ENCODE data around the gene MATN4. TPM values are rescaled to one million over a fixed set of nuclear protein-coding genes. Genes with fewer than 3 reads are reported as not detected.

Gene MATN4
- total and polyA plus RNA-seq, 2 of the 13 experiments (the other 11 are each of a cell fraction or from before 2014, with no cell fraction given) = not detected

DNA sequence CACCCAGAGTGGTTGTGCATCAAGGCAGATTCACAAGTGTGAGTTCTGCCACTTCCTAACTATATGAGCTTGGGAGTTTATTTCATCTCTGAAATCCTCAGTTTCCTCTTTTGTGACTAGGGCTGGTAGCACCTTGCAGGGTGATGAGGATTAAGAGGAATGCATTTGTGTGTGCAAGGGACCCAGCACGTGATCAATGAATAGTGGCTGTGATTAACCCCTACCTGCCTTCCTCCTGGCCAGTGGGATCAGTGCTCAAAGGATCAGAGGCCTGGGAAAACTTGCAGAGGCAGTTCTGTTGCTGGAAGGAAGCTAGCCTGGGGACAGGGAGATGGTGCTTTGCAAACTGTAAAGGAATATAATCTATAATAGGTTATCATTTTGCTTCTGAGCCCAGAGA lies 32.9 kb upstream of the MATN4 start (continued):
- no peak for TF ChIP-seq ZNF275 (CRISPR knock-in tag; IDR thresholded peaks at IDR 0.05; ENCODE audit: borderline replicate concordance)
- TF ChIP-seq ZNF768 (CRISPR knock-in tag; IDR thresholded peaks at IDR 0.05) = no peak
- no peak for TF ChIP-seq ZNF644 (CRISPR knock-in tag; IDR thresholded peaks at IDR 0.05; ENCODE audit: low read depth)
- TF ChIP-seq ZFX (CRISPR knock-in tag; IDR thresholded peaks at IDR 0.05; ENCODE audit: low read depth) = peak; percentile 45
- TF ChIP-seq RAD51 (IDR thresholded peaks at IDR 0.05; ENCODE audit: borderline replicate concordance) = peak; percentile 33; the same call in 1 of the 2 replicates
- TF ChIP-seq TFE3 (CRISPR knock-in tag; IDR thresholded peaks at IDR 0.05) = 0 out of 2 replicates have a peak, but pooled peaks have one; percentile 43
- TF ChIP-seq ZNF484 (CRISPR knock-in tag; IDR thresholded peaks at IDR 0.05; ENCODE audit: borderline replicate concordance, low read depth) = no peak

GRCh38 chr20:45340236-45340847 lies 32.2 kb upstream of the MATN4 start:
- DNase-seq (ENCODE audit: low spot score) (peak; percentile 92), ATAC-seq (peak; percentile 4), FAIRE-seq (peak; percentile 86)
- no peaks in the 10 kb centered on the region for H4K20me1 ChIP-seq (ENCODE audit: insufficient read depth, low read length)
- WGBS (ENCODE audit: low lambda C conversion rate) = 29% methylated on average over 5 of the region's 5 CpGs
- no peaks in the 10 kb centered on the region for H3K9me3 ChIP-seq (ENCODE audit: low read length)
- CTCF ChIA-PET (ENCODE audit: low intra/inter-chr PET ratio, low total read pairs) = no interaction called here
- H2AFZ ChIP-seq (ENCODE audit: low read length) = no peak overlapping the region
- POLR2A ChIA-PET = interaction anchor here (1.2 to 23.9 kb wide), 3 partner anchors 16 to 75 kb away, joined by 3 to 1422 read pairs (median 74); partner anchors contain the start of genes PIGT, SDC4 and SYS1
- H3K36me3 ChIP-seq (replicated peaks in 1 of 2; ENCODE audit: control insufficient read depth in 1 of 2, insufficient read depth in 2 of 2, low read length in 2 of 2) = peaks cover under 1 to 4% of the 10 kb centered on the region in 2 experiments; a peak in 3 of 5 replicates
- intact Hi-C loops (cut with micrococcal nuclease; ENCODE audit: unreplicated experiment) (loop anchor here (5.0 kb wide), 2 partner anchors 77 to 632 kb away; partner anchors contain the start of genes PIGT and ZNF335), in situ Hi-C loops (cut with HindIII; ENCODE audit: extremely low pct_ligation_motif_present, low pct_unique_long_range_greater_than_20kb) (no loop called here)
- H3K4me1 ChIP-seq (ENCODE audit: insufficient read depth, low read length) = peaks cover 95% of the 10 kb centered on the region
- BruUV-seq (replicated peaks) = no TSS peak
- H3K27ac ChIP-seq (ENCODE audit: extremely low read length, insufficient read depth, low read length) = peak overlapping the region; percentile 80
- H3K27me3 ChIP-seq (ENCODE audit: control insufficient read depth in 1 of 2, insufficient read depth in 2 of 2, low read length in 2 of 2) = no peaks in the 10 kb centered on the region
- H3K9ac ChIP-seq (ENCODE audit: insufficient read depth, low read depth, low read length) = peak overlapping the region; percentile 35
- H3K4me3 ChIP-seq (replicated peaks in 1 of 3; ENCODE audit: insufficient read depth in 1 of 3, low read depth in 2 of 3, low read length in 3 of 3) = peak overlapping the region in 1 of 3 experiments; percentile 87; a peak in 1 of 6 replicates
- H3K4me2 ChIP-seq (ENCODE audit: low read depth, low read length) = peak overlapping the region; percentile 99
- H3K79me2 ChIP-seq (ENCODE audit: insufficient read depth, low read length) = peaks cover 45% of the 10 kb centered on the region
- TF ChIP-seq BRD4 (CRISPR knock-in tag; IDR thresholded peaks at IDR 0.05) = peak; percentile 46; the same call in 1 of the 2 replicates
- TF ChIP-seq HMG20B (CRISPR knock-in tag; conservative IDR thresholded peaks at IDR 0.05) = peak; percentile 79; the same call in 1 of the 2 replicates
- TF ChIP-seq ZNF607 (CRISPR knock-in tag; IDR thresholded peaks at IDR 0.05; ENCODE audit: borderline replicate concordance) = no peak; the same call in 1 of the 2 replicates
- peak; percentile 18 for TF ChIP-seq ASH2L (IDR thresholded peaks at IDR 0.05; ENCODE audit: insufficient read length, low read depth, low read length)
- TF ChIP-seq, protein P1, sequence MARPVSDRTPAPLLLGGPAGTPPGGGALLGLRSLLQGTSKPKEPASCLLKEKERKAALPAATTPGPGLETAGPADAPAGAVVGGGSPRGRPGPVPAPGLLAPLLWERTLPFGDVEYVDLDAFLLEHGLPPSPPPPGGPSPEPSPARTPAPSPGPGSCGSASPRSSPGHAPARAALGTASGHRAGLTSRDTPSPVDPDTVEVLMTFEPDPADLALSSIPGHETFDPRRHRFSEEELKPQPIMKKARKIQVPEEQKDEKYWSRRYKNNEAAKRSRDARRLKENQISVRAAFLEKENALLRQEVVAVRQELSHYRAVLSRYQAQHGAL (CRISPR knock-in tag; IDR thresholded peaks at IDR 0.05; ENCODE audit: not compliant biosample characterization) = peak; percentile 64
- TF ChIP-seq ATM (IDR thresholded peaks at IDR 0.05; ENCODE audit: borderline replicate concordance) = no peak
- peak; percentile 89 for TF ChIP-seq FOXO1 (CRISPR knock-in tag; IDR thresholded peaks at IDR 0.05)
- TF ChIP-seq MYPOP (CRISPR knock-in tag; IDR thresholded peaks at IDR 0.05) = no peak
- peak; percentile 83; the same call in 1 of the 2 replicates for TF ChIP-seq BRCA1 (CRISPR knock-in tag; IDR thresholded peaks at IDR 0.05)
- TF ChIP-seq HOXA9 (CRISPR knock-in tag; IDR thresholded peaks at IDR 0.05; ENCODE audit: borderline replicate concordance) = no peak
- TF ChIP-seq DDIT3 (CRISPR knock-in tag; IDR thresholded peaks at IDR 0.05) = no peak
